Left hindlimb (tissue), 1 donor: ENCODE data around the gene OR5H2.
"Not testable (repeated sequence)": the region's sequence is repeated elsewhere in the genome, so short reads cannot be mapped to it uniquely, and the experiment has no call there.

Experiments
- DNase-seq: peaks from one replicate; pipeline ENCODE4 v3.0.0-alpha.2; 2018

Gene OR5H2

GRCh38 chr3:98282205-98282604 lies at the start of gene OR5H2:
Gene OR5H2, plus strand, starts transcription at chr3:98282505. Its CDS starts 398 bp downstream, at chr3:98282903.
- DNase-seq, result no peak

- no peak for DNase-seq
These were observed 48.8 kb upstream of the OR5H2 start for GRCh38 chr3:98233468-98233867.

DNA sequence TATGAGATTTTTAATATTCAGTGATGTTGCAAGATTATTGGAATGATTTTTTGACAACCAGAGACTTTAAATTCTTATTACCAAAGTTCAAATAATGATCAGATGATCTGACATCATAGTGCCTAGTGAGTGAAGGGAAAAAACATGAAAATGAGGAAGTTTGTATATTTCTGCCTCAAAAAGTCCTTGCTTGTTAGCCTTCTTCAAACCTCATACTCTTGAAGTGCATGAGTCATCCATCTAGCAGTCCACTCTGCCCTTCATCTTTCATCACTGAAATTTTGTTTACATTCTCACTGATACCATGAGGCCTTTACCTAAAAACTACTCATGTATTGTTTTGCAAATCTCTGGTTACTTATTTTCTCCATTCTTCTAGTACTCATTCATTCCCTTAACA lies 42.2 kb upstream of the OR5H2 start:
- no peak for DNase-seq

DNA sequence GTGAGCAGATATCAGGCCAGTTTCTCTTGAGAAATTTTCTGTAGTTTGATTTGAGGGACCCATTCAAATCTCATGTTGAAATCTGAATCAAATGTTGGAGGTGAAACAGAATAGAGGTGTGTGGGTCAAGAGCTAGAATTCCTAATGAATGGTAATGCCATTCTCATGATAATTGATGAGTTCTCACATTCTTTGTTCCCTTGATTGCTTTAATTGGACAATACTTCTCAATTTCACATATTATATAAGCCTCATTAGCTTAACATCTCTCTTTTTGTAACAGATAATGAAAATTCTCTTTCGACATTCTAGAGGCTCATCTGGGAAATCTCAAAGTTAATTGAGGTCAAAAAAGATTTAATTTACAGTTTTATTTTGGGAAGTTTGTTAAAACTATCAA lies 40.1 kb upstream of the OR5H2 start:
- no peak for DNase-seq

DNA sequence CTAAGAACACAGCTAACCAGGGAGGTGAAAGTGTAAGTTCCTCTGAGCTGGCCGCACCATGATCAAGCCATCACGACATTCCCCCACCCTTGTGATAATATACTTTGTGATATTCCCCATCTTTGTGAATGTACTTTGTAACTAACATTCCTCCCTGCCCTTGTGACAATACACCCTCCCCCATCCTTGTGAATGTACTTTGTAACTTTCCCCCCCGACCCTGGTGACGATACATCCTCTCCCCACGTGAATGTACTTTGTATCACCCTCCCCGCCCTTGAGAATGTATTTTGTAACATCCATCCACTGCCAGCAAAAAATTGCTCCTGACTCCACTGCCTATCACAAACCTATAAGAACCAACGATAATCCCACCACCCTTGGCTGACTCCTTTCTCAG lies 38.5 kb upstream of the OR5H2 start:
- no peak for DNase-seq

GRCh38 chr3:98246142-98246541 lies 36.2 kb upstream of the OR5H2 start:
- DNase-seq, result no peak

- not testable (repeated sequence) for DNase-seq
These were observed 26.3 kb upstream of the OR5H2 start for GRCh38 chr3:98256026-98256425.

DNA sequence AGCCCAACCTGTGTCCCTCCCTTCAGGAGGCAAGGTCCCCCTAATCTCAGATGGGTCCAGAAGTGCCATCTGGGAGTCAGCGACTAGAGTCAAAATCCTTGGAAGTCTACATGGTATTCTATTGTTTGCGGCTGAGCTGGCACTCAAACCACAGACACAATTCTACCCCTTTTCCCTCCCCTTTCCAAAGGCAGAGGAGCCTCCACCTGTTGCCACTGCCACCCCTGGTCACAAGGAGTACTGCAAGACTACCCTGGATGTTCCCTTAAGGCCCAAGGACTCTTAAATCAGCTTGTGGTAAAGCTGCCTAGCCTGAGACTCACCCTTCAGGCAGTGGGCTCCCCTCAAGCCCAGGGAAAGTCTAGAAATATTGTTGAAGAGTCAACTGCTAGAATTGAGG lies 22.6 kb upstream of the OR5H2 start:
- DNase-seq, result no peak

GRCh38 chr3:98262046-98262445 lies 20.3 kb upstream of the OR5H2 start:
- no peak for DNase-seq

DNA sequence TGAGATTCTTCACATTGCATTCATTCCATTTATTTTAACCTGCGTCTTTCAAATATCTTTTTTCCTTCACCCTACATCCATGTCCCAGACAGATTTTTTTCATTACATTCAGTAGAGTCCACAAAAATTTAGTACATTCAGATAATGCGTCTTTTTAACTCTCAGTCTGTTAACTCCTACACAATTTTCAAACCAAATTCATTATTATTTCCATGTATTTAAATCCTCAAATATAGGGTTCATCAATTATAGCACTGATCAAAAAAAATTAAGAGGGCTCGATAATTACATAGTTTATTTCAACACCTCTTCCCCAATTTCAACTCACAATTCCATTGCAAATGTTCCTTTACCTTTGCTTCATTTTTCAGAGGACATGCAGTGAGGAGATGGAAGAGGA lies 18.4 kb upstream of the OR5H2 start, which contains the start of gene OR5H6:
TSS of gene OR5H6 (plus strand) at position 301 of the 400 bp plus-strand sequence. CDS start at position 390, 89 bp downstream.
- DNase-seq, result no peak

DNA sequence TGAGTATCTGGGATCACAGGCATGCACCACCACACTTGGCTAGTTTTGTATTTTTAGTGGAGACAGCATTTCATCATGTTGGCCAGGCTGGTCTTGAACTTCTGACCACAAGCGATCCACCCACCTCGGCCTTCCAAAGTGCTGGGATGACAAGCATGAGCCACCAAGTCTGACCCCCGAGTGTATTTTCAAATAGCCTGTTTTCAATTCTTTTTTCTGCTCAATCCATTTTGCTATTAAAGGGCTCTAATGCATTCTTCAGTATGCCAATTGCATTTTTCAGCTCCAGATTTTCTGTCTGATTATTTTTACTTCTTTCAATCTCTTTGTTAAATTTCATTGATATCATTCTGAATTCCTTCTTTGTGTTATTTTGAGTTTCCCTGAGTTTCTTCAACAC lies 12.5 kb upstream of the OR5H2 start:
- no peak for DNase-seq

GRCh38 chr3:98272126-98272525 lies 10.2 kb upstream of the OR5H2 start:
- DNase-seq, result no peak

DNA sequence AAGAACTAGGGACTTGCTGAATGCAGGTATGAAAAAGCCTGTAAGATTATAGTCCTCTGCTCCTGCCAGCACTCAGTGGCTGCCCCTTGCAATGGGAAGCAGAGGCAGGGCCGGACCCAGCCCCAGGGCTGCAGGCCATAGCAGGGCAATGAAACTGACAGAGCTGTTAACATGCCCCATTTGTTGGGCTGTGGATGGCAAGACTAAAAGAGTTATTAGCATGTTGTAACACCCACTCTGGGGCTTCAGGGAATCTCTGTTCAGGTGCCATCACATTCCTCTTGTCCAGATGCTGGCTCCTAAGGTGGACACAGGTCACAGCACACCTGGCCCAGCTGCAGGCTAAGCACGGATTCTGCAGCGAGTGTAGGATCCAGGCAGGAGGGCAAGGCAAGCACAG lies 7.4 kb upstream of the OR5H2 start:
- DNase-seq, result no peak

DNA sequence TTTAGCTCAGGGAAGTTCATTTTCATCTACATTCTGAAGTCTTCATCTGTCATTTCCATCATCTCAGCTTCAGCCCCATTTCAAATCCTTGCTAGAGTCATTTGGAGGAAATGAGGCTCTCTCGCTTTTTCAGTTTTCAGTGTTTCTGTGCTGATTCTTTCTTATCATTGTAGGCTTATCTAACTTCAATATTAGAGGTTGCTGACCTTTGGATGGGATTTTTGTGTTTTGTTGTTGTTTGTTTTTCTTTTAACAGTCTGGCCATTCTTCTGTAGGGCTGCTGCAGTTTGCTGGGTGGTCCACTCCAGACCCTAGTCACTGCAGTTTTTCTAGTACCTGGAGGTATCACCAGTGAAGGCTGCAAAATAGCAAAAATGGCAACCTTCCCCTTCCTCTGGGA lies 8.6 kb downstream of the OR5H2 start:
- no peak for DNase-seq

GRCh38 chr3:98291332-98291957 lies 9.1 kb downstream of the OR5H2 start:
- DNase-seq, result no peak

- DNase-seq, result no peak
These were observed 39.8 kb downstream of the OR5H2 start for GRCh38 chr3:98322101-98322500.

- DNase-seq, result no peak
These were observed 40.4 kb downstream of the OR5H2 start for GRCh38 chr3:98322686-98323085.

GRCh38 chr3:98323425-98323824 lies 41.1 kb downstream of the OR5H2 start:
- DNase-seq, result no peak

- no peak for DNase-seq
These were observed 42.8 kb downstream of the OR5H2 start for GRCh38 chr3:98325055-98325454.

- no peak for DNase-seq
These were observed 44.0 kb downstream of the OR5H2 start for GRCh38 chr3:98326105-98326893.

GRCh38 chr3:98326945-98327344 lies 44.6 kb downstream of the OR5H2 start:
- no peak for DNase-seq

- DNase-seq, result no peak
These were observed 46.6 kb downstream of the OR5H2 start for GRCh38 chr3:98328933-98329332.

GRCh38 chr3:98329392-98330124 lies 47.3 kb downstream of the OR5H2 start:
- peak; percentile 34 for DNase-seq

DNA sequence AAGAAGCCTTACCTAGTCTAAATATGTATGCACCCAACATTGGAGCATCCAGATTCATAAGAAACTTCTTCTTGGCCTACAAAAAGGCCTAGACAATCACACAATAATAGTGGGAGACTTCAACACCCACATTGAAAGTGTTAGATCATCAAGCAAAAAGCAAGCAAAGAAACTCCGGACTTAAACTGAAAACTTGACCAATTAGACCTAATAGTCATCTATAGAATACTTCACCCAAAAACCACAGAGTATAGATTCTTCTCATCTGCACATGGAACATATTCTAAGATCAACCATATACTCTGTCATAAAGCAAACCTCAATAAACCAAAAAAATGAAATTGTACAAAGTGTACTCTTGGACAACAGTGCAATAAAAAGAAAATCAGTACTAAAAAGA lies 49.0 kb downstream of the OR5H2 start:
- no peak for DNase-seq
